Ovary (tissue), 9 donors: ENCODE measurements around the gene C17orf100. TPM values are rescaled to one million over a fixed set of nuclear protein-coding genes. Genes with fewer than 3 reads are reported as not detected.

Experiments
- DNase-seq, 5 donors: peaks; one replicate each; pipeline ENCODE4 v3.0.0-alpha.2; 2019 to 2020
- H3K27ac ChIP-seq, 2 donors: fragments of 200-600 bp; one replicate each; pipeline versions ENCODE4 v1.5.1 to v1.8.0; 2019 to 2022
- H3K27me3 ChIP-seq: fragments of 200-600 bp; one replicate; pipeline ENCODE4 v1.8.0; 2022
- H3K36me3 ChIP-seq: fragments of 200-600 bp; sonication (generic); one replicate; pipeline ENCODE4 v1.5.1; 2019
- H3K4me1 ChIP-seq: one replicate; pipeline ENCODE4 v1.8.1; 2013; ENCODE audit warnings: mild to moderate bottlenecking, moderate library complexity; ENCODE audit not compliant: insufficient read depth
- H3K4me3 ChIP-seq: fragments of 200-600 bp; sonication (generic); one replicate; pipeline ENCODE4 v1.5.1; 2017
- H3K9me3 ChIP-seq, 2 donors: fragments of 200-600 bp in 1 of 2; sonication (generic) in 1 of 2; one replicate each; pipeline versions ENCODE4 v1.5.1 to v1.8.1; 2013 to 2019; ENCODE audit warnings: mild to moderate bottlenecking in 1 of 2, moderate library complexity in 1 of 2
- EP300 ChIP-seq: sonication (generic); formaldehyde crosslinking; IDR thresholded peaks from one replicate; pipeline ENCODE4 v1.6.1; 2017; ENCODE audit warnings: antibody characterized with exemption
- POLR2A ChIP-seq: fragments of 450-650 bp; IDR thresholded peaks from one replicate; pipeline ENCODE4 v1.6.1; 2017; ENCODE audit warnings: antibody characterized with exemption, mild to moderate bottlenecking, moderate library complexity
- WGBS, 3 donors: extraction: QIAGEN DNeasy Blood & Tissue Kit in 1 of 3; methylation state at CpG; one replicate each; pipeline versions ENCODE4 v1.1.5 to v1.1.7; 2013 to 2017; 5-methylcytosine and 5-hydroxymethylcytosine counted together
- intact Hi-C, 4 donors: fragments of 100-400 bp; cut with DNase I; formaldehyde crosslinking; loops; one replicate each; pipeline versions ENCODE4 v1.11.0 to v1.15.1; 2022 to 2023
- polyA plus RNA-seq, 2 donors: library from polyadenylated mRNA; stranded (reverse); fragments of 200-250 nt in 1 of 2; fragments of 350-450 nt in 1 of 2; fragmentation: Illumina TruSeq in 1 of 2; extraction: RNeasy Lipid Tissue Mini Kit (QIAGEN cat#74804) in 1 of 2; gene quantifications; one replicate each; pipeline ENCODE4 v1.2.3, GENCODE V29; 2013 to 2014
- total RNA-seq, 7 donors: library from RNA; depleted of rRNA in 2 of 7; stranded (reverse); fragments of >200 nt in 2 of 7; fragmentation: NEBNext Ultra II Directional in 3 of 7; extraction: Animal tissue kit (Norgen Biotek cat#: 25700) in 3 of 7; gene quantifications; one replicate each; pipeline versions ENCODE4 v1.1.0 to v1.2.4, GENCODE V29; 2016 to 2023
- TF ChIP-seq, protein P1 (sequence below), 3 donors: fragments of 450-650 bp in 2 of 3; fragments of 200-600 bp in 1 of 3; IDR thresholded peaks; one replicate each; pipeline versions ENCODE4 v1.5.1 to v1.8.0; 2016 to 2022; ENCODE audit warnings: antibody characterized with exemption in 3 of 3, mild to moderate bottlenecking in 1 of 3
- donor health status: DM: no; HTN: no; CAD: no; lungs with moderate emphysema.
- donor health status: DM: no; HTN: no; CAD: no.
- donor health status: Bipolar disorder and iron deficiency.
- donor health status: DM: yes; HTN: yes; CAD: no.
- donor health status: DM: no; HTN: no; CAD: no.
- donor health status: DM: yes; HTN: yes; CAD: no.

Gene C17orf100
- total and polyA plus RNA-seq, 9 donors = 0.81 to 2.1 (median 1.6) TPM

DNA sequence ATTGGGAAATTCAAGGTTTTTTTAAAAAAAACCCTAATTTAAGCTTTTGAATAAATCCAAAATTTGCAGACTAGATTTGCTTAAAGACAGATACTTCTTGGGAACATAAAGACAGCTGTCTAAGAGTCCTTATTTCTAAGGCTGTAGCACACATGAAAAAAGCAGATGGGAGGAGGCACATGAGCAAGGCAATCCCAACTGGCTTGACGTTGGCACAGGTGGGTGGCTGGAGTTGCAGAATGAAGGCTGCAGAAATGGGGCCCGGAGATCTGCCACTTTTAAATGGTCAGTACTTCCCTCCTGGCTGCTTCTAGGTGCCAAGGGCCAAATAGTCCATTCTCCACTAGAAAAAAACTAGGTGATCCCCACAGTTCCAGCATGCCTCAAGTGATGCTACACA lies 15.5 kb upstream of the C17orf100 start:
- no peak for DNase-seq
- Histone ChIP-seq H3K4me3 (no peak overlapping the region), H3K9me3 (no peaks in the 10 kb centered on the region), H3K27ac (no peak overlapping the region), H3K27me3 (no peaks in the 10 kb centered on the region), H3K4me1 (peaks cover 14% of the 10 kb centered on the region), H3K36me3 (no peaks in the 10 kb centered on the region)
- WGBS, 3 donors = 72 to 77% (median 76%) methylated on average over 2 of the region's 2 CpGs
- intact Hi-C loops = loop anchor here in 2 of 4 donors (5.0 to 10.0 kb wide), 2 partner anchors 161 to 164 kb away; no protein-coding TSS in a partner anchor
- TF ChIP-seq POLR2A = no peak

DNA sequence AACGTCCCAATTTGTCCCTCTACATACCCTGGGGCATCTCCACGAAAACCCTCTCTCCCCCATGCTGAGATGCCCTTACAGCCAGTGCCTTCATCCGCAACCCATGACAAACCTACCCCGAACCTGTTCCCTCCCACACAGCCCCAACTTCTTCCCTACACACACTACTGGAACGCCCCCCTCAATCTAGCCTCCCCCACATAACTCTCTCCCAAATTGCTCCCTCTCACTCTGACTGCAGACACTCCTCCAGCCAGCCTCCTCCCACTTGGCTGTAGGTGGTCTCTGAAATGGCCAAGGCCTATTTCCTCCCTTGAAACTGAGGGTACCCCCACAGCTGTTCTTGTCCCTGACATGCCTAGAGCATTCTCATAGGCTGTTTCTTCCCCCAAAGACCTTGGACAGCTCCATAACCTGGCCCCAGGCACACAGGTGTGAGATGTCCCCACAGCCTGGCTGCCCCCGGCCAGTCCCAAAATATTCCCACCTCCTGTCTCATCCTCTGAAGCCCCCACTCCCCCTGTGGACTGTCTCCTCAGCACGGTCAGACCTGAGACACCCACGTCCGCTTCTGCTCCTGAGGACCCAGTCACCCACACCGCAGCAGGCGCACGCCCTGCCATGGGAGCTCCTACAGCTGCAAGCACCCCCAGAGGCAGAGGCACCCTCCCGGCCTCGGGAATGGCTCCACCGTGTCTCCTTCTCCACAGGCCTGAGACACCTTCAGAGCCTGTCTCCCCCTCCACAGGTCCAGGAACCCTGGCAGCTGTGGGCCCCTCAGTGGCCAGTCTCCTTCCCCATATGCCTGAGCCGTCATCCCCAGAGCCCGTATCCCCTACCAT lies 14.7 kb upstream of the C17orf100 start:
- TF ChIP-seq POLR2A (no peak), EP300 (no peak)
- TF ChIP-seq, protein P1, sequence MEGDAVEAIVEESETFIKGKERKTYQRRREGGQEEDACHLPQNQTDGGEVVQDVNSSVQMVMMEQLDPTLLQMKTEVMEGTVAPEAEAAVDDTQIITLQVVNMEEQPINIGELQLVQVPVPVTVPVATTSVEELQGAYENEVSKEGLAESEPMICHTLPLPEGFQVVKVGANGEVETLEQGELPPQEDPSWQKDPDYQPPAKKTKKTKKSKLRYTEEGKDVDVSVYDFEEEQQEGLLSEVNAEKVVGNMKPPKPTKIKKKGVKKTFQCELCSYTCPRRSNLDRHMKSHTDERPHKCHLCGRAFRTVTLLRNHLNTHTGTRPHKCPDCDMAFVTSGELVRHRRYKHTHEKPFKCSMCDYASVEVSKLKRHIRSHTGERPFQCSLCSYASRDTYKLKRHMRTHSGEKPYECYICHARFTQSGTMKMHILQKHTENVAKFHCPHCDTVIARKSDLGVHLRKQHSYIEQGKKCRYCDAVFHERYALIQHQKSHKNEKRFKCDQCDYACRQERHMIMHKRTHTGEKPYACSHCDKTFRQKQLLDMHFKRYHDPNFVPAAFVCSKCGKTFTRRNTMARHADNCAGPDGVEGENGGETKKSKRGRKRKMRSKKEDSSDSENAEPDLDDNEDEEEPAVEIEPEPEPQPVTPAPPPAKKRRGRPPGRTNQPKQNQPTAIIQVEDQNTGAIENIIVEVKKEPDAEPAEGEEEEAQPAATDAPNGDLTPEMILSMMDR (IDR thresholded peaks at IDR 0.05) = no peak
- H3K9me3 ChIP-seq = no peaks in the 10 kb centered on the region
- H3K4me1 ChIP-seq = peaks cover 18% of the 10 kb centered on the region
- 72 to 77% (median 75%) methylated on average over 17 of the region's 17 CpGs for WGBS, 3 donors
- DNase-seq = no peak
- no peak overlapping the region for H3K27ac ChIP-seq
- intact Hi-C loops = loop anchor here in 2 of 4 donors (5.0 to 10.0 kb wide), 2 partner anchors 162 to 165 kb away; no protein-coding TSS in a partner anchor
- no peaks in the 10 kb centered on the region for H3K27me3 ChIP-seq
- H3K36me3 ChIP-seq = no peaks in the 10 kb centered on the region
- H3K4me3 ChIP-seq = no peak overlapping the region

DNA sequence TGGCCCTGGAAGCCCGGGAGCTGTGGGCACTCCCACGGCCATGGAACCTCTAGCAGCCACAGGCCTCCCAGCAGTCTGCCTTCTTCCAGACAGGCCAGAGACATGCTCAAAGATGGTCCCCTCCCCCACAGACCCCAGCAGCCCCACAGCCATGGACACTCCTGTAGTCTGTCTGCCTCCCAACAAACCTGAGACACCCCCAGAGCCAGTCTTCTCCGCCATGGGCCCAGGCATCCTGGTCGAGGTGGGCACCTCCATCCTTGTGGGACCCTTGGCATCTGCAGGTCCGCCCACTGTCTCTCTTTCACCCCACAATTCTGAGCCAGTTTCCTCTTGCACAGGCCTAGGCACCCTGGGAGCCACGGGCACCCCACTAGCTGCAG lies 14.1 kb upstream of the C17orf100 start:
- TF ChIP-seq, protein P1 (IDR thresholded peaks at IDR 0.05) = no peak
- TF ChIP-seq POLR2A (no peak), EP300 (no peak)
- Histone ChIP-seq H3K4me1 (peaks cover 18% of the 10 kb centered on the region), H3K27me3 (no peaks in the 10 kb centered on the region), H3K4me3 (no peak overlapping the region), H3K36me3 (no peaks in the 10 kb centered on the region), H3K9me3 (no peaks in the 10 kb centered on the region), H3K27ac (no peak overlapping the region)
- 83% methylated on average over 6 of the region's 6 CpGs for WGBS, 3 donors
- intact Hi-C loops = loop anchor here in 2 of 4 donors (5.0 to 10.0 kb wide), 2 partner anchors 163 to 165 kb away; no protein-coding TSS in a partner anchor
- no peak for DNase-seq

DNA sequence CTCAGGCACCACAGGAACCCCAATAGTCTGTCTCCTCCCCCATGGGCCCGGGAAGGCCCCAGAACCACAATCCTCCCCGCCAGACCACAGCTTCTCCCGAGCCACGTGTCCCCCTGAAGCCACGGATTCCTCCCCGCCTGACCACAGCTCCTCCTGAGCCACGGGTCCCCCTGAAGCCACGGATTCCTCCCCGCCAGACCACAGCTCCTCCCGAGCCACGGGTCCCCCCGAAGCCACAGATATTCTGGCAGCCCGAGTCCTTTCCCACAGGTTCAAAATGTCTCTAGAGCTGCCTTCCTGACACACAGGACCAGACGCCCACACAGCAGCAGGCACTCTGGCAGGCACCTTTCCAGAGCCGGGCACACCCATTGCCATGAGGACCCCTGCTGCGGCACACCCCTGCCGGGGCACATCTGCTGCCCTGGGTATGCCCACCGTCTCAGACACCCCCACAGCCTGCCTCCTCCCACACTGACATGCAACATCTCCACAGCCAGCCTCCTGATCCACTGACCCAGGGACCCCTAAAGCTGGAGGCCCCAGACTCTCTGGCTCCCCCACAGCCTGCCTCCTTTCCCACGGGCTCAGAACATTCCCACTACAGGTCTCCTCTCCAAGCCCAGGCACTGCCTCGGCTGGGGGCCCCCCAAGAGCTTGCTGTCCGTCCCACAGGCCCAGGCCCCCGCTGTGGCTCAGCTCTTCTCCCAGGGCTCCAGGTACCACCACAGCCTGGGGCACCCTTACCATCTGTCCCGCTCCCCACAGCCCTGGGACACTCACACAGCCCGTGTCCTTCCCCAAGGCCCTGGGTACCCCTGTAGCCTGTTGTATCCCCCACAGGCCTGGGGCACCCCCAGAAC lies 13.3 kb upstream of the C17orf100 start:
- no peak for DNase-seq
- TF ChIP-seq, protein P1 (IDR thresholded peaks at IDR 0.05) = no peak
- TF ChIP-seq POLR2A (no peak), EP300 (no peak)
- 71 to 86% (median 79%) methylated on average over 24 of the region's 24 CpGs for WGBS, 3 donors
- intact Hi-C loops = loop anchor here in 2 of 4 donors (5.0 to 10.0 kb wide), 2 partner anchors 163 to 166 kb away; no protein-coding TSS in a partner anchor
- Histone ChIP-seq H3K4me1 (peaks cover 18% of the 10 kb centered on the region), H3K4me3 (no peak overlapping the region), H3K27me3 (no peaks in the 10 kb centered on the region), H3K27ac (no peak overlapping the region), H3K36me3 (no peaks in the 10 kb centered on the region), H3K9me3 (no peaks in the 10 kb centered on the region)
